Measurements from ENCODE around the gene SYNDIG1. TPM values are rescaled to one million over a fixed set of nuclear protein-coding genes. Genes with fewer than 3 reads are reported as not detected.

Gene SYNDIG1
- total RNA-seq, 1 donor = not detected

DNA sequence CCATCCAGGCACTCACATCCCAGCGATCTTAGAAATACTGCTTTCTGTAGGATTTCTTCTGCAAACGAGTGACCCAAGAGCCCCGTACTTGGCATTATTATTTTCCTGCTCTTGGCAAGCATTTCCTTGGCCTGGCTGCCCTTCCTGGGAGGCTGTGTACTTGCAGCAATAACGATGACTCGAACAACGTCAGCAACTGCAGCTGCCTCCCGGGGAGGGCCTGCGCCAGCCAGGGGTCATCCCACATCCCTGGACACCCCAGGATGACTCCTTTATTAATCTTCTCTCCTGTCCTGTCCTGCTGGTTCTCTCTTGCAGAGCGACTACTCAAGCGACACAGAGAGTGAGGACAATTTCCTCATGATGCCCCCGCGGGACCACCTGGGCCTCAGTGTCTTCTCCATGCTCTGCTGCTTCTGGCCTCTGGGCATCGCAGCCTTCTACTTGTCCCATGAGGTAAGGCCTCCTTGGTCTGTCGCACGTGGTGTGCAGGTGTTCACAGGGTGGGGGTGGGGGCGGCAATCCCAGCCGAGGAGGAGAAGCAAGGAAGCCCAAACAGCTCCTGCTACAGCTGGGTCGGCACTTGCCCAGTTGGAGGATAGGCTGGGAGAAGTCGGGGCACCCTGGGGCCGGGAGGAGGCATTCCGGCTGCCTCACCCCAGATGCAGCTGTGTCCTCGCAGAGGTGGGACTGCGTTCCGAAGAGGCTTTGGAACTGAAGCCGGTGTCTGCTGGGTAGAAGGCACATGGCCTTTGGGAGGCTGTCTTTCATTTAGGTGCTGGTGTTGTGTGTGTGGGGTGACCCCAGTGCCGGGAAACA, 115.3 kb downstream of the SYNDIG1 start:
- no peak for TF ChIP-seq CTCF (IDR thresholded peaks at IDR 0.05; ENCODE audit: insufficient read depth, low read depth, low read length)
- no peak overlapping the region for H3K4me3 ChIP-seq (ENCODE audit: low read depth, low read length)
- peak; percentile 1 for DNase-seq (ENCODE audit: low read depth)

DNA sequence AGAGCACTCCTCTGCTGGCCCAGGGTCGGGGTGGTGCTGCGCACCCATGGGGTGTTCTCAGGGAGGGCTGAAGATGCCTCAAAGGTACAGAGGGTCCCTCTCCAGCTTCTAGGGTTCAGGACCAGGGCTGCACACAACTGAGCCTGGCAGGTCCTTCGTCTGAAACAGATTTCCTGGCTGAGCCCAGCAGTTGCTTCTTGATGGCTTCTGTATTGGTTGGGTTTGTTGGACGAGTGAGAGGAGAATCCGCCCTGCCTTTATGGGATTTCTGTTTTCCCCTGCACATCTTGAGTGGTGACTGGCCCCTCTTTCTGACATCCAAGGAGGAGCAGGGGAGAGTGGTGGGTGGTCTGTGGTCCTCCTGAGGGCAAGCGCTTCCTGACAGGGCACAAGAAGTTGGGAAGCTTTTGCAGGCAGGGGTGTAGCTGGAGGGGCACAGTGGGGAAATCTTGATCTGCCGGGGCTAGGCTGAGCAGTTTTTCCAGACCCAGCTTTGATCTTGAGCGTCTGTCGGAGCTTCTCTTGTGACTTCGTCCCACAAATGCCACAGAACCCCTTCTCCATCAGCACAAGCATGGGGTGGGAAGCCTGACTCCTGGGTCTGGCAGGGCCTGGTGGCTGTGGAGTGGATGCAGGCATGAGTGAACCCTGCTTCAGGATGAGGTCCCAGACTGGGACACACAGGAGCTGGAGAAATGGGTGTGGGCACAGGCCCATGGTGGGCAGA, 116.5 kb downstream of the SYNDIG1 start:
- no peak for TF ChIP-seq CTCF (IDR thresholded peaks at IDR 0.05; ENCODE audit: insufficient read depth, low read depth, low read length)

DNA sequence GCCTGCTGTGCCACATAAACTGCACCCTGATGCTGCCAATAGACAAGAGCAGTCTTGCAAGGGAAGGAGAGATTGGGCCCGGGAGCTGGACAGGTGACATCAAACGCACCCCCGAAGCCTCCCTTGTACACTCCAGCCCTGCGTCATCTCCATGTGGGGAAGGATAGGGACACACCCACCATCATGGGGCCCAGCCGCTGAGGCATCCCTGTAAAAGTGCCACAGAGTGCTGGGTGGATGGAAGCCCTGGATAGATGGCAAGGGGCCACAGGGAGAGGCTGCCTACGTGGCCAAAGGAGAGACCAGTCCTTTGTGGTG, 117.1 kb downstream of the SYNDIG1 start:
- no peak overlapping the region for H3K4me3 ChIP-seq (ENCODE audit: low read depth, low read length)
- DNase-seq (ENCODE audit: low read depth) = no peak
- TF ChIP-seq CTCF (IDR thresholded peaks at IDR 0.05; ENCODE audit: insufficient read depth, low read depth, low read length) = no peak

More for the DNA sequence above, 116.5 kb downstream of the SYNDIG1 start:
- DNase-seq (ENCODE audit: low read depth) = no peak
- H3K4me3 ChIP-seq (ENCODE audit: low read depth, low read length) = no peak overlapping the region

- H3K4me3 ChIP-seq (ENCODE audit: low read depth, low read length) = no peak overlapping the region
- DNase-seq (ENCODE audit: low read depth) = no peak
- TF ChIP-seq CTCF (IDR thresholded peaks at IDR 0.05; ENCODE audit: insufficient read depth, low read depth, low read length) = no peak
These were observed 118.1 kb downstream of the SYNDIG1 start for GRCh38 chr20:24587384-24588046.

GRCh38 chr20:24588047-24588635, 118.7 kb downstream of the SYNDIG1 start:
- DNase-seq (ENCODE audit: low read depth) = no peak
- TF ChIP-seq CTCF (IDR thresholded peaks at IDR 0.05; ENCODE audit: insufficient read depth, low read depth, low read length) = no peak
- H3K4me3 ChIP-seq (ENCODE audit: low read depth, low read length) = no peak overlapping the region

DNA sequence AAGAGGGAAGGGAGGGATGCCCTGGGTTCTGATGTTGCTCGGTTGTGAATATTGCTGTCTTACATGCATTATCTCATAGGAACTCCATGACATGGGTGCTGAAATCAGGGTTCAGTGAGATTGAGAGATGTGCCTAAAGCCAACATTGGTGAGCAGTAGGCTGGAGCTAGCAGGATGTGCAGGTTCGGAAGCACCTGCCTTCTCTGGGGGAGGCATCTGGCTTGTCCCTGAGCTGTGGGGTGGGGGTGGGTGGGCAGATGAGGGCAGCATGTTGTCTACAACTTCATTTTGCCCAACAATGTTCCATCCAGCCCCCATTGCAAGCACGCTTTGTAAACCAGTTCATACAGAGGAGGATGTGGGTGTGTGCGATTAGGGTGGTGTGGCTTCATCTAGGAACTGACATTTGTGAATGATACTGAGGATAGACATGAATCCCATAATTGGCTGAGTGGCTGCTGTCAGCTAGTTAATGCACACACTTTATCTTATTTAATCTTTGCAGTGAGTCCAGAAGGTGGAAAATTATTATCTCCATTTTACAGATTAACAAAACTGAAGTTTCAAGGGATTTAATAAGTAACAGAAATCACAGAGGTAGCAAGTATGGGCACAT, 119.4 kb downstream of the SYNDIG1 start:
- no peak for DNase-seq (ENCODE audit: low read depth)
- no peak for TF ChIP-seq CTCF (IDR thresholded peaks at IDR 0.05; ENCODE audit: insufficient read depth, low read depth, low read length)
- H3K4me3 ChIP-seq (ENCODE audit: low read depth, low read length) = no peak overlapping the region

Data from fibroblast of villous mesenchyme (primary cell).